CD4-positive, alpha-beta T cell treated with Interleukin-6 at 100 ng/mL for 8 hours (primary cell): ENCODE measurements around the gene HACL1.
"Not testable (repeated sequence)": the region's sequence is repeated elsewhere in the genome, so short reads cannot be mapped to it uniquely, and the experiment has no call there.

ENCODE experiments used
- DNase-seq: peaks from one replicate; pipeline ENCODE4 v3.0.0-alpha.2; 2020; ENCODE audit warnings: mixed read lengths, low spot score

Gene HACL1

DNA sequence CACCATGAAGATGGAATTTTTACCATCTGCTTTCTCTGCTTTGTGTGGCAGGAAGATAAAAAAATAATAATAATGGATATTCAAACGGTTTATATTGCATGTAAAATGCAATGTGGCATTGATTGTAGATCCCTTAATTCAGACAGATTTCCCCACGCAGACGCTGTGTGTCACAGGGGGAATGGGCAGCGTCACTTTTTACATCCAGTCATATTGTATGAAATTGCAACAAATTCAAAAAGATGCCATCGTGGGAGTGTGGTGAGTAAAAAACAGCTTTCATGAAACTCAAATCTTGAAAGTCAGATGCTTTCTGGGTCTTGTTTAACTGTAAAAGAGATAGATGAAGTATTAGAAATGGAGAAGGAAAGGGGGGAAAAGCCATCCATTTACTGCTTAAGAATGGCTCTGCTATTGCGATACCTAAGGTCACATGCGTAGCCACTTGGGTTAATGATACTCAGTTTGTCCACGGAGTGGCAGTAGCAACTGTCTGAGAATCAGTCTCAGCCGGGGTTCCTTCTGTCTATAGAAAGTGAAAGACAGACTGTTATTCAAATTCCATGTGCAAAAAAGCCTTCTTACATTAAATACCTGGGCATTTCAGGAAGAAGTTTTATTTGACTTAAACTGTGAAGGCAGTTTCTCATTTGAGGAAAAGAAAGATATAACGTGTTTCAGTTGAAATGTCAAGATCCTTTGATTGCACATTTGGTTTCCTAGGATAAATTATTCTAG lies 28.7 kb upstream of the HACL1 start:
- peak; percentile 77 for DNase-seq

- no peak for DNase-seq
Observed at GRCh38 chr3:15628967-15629366, 27.6 kb upstream of the HACL1 start.

DNA sequence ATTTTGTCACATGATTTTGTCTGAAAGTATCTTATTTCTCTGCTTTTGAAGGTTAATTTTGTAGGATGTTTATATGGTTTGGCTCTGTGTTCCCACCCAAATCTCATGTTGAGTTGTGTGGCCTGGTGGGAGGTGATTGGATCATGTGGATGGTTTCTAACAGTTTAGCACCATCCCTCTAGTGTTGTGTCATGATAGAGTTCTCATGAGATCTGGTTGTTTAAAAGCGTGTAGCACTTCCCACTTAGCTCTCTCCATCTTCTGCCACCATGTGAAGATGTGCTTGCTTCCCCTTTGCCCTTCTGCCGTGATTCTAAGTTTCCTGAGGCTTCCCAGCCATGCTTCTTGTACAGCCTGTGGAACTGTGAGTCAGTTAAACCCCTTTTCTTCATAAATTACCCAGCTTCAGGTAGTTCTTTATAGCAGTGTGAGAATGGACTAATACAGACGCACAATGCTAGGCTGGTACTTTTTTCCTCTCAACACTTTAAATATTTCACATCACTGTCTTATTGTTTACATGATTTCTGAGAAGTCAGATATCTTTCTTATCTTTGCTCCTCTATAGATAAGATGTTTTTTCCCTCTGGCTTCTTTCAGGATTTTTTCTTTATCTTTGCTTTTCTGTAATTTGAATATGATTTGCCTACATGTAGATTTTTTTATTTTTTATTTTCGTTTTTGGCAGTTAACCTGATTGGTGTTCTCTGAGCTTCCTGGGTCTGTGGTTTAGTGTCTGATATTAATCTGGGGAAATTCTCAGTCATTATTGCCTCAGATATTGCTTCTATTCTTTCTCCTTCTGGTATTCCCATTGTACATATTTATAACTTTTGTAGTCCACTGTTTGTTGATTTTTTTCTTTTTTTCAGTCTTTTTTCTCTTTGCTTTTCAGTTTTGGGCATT lies 22.4 kb upstream of the HACL1 start:
- DNase-seq, result peak; percentile 18

DNA sequence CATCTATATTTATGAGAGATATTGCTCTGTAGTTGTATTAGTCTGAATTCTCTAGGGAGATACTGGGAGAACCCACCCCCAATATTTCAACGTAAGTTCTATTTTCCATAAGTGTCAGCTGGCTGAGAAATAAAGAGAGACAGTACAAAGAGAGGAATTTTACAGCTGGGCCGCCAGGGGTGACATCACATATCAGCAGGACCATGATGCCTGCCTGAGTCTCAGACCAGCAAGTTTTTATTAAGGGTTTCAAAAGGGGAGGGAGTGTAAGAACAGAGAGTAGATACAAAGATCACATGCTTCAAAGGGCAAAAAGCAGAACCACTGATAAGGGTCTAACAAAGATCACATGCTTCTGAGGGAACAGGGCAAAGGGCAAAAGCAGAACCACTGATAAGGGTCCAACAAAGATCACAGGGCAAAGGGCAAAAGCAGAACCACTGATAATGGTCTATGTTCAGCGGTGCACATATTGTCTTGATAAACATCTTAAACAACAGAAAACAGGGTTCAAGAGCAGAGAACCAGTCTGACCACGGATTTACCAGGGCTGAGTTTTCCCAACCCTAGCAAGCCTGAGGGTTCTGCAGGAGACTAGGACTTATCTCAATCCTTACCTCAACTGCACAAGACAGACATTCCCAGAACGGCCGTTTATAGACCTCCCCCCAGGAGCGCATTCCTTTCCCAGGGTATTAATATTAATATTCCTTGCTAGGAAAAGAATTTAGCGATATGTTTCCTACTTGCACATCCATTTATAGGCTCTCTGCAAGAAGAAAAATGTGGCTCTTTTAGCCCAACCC lies 18.5 kb upstream of the HACL1 start:
- not testable (repeated sequence) for DNase-seq

DNA sequence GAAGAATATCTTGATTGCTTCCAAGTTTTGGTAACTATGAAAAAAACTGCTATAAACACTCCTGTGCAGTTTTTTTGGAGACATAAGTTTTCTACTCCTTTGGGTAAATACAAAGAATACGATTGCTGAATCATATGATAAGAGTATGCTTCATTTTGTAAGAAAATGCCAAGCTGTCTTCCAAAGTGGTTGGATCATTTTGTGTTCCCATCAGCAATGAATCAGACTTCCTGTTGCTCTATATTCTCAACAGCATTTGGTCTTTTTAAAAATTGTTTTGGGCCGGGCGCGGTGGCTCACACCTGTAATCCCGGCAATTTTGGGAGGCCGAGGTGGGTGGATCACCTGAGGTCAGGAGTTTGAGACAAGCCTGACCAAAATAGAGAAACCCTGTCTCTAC lies 14.7 kb upstream of the HACL1 start:
- no peak for DNase-seq

GRCh38 chr3:15614958-15615357 lies 13.6 kb upstream of the HACL1 start:
- DNase-seq, result no peak

- no peak for DNase-seq
Observed at GRCh38 chr3:15612001-15612400, 10.6 kb upstream of the HACL1 start.

DNA sequence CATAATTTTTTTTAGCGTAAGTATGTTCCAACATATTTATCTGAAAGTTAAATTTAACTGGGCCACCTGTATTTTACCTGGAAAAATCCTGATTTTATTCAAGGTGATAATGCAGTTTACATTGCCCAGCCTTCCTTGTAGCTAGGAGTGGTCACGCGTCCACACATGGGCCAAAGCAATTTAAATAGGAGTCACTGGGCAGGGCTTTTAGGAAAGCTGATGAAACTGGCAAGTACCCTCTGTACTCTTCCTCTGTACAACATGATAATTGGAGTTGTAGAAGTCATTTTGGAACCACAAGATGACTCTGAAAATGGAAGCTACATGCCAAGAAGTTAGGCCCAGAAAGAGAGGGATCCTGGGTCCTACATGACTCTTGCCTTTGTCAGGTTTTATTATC lies 9.6 kb upstream of the HACL1 start:
- DNase-seq, result no peak

GRCh38 chr3:15610082-15610759 lies 8.9 kb upstream of the HACL1 start:
- no peak for DNase-seq

DNA sequence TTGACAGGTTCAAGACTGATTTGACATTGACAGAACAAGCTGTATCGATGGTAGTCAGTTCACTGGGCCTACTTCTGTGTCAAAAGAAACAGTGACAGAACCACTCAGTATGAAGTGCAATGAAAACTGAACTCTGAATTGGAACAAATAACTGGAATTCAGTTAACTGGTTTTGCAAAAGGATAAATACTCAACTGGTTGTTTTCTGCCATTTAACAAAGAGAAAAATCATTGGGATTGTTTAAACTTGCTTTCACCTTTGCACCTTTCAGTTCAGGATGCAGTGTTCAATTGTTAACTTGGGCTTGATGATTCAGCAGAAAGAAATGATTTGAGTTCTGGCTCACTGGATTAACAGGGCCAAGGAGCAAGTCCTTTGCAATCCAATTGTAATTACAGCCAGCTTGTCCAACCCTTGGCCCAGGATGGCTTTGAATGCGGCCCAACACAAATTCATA lies 5.1 kb upstream of the HACL1 start:
- DNase-seq, result no peak

DNA sequence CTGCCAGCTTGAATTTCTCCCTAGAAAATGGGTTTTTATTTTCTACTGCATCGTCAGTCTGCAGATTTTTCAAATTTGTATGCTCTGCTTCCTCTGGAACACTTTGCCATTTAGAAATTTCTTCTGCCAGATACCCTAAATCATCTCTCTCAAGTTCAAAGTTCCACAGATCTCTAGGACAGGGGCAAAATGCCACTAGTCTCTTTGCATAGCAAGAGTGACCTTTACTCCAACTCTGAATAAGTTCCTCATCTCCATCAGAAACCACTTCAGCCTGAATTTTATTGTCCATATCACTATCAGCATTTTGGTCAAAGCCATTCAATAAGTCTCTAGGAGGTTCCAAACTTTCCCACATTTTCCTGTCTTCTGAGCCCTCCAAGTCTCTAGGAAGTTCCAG lies 3.2 kb upstream of the HACL1 start:
- not testable (repeated sequence) for DNase-seq

DNA sequence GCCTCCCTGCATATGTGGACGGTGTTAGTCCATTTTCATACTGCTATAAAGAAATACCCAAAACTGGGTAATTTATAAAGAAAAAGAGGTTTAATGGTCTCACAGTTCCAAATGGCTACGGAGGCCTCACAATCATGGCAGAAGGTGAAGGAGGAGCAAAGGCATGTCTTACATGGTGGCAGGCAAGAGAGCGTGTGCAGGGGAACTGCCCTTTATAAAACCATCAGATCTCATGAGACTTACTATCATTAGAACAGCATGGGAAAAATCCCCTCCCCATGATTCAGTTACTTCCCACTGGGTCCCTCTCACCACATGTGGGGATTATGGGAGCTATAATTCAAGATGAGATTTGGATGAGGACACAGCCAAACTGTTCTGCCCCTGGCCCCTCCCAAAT lies 1.4 kb upstream of the HACL1 start:
- not testable (repeated sequence) for DNase-seq

GRCh38 chr3:15602146-15602536 lies 772 bp upstream of the HACL1 start:
- DNase-seq, result no peak

DNA sequence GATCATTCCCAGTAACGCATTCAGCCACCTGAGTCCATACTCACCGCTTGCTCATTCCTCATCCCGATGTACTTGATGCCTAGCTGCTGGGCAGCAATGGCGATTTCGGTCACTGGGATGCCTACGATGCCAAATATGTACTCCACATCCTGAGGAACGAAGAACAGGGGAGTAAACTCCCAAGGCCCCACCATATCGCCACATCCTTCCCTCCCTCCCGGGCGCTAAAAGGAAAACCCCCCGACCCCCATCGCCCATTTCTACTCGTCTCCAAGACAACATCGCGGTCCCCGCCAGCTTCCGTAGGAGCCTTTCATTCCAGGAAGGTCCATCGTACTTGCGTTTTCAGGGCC lies 347 bp downstream of the HACL1 start:
- no peak for DNase-seq

GRCh38 chr3:15595955-15596354 lies 5.4 kb downstream of the HACL1 start:
- DNase-seq, result no peak

DNA sequence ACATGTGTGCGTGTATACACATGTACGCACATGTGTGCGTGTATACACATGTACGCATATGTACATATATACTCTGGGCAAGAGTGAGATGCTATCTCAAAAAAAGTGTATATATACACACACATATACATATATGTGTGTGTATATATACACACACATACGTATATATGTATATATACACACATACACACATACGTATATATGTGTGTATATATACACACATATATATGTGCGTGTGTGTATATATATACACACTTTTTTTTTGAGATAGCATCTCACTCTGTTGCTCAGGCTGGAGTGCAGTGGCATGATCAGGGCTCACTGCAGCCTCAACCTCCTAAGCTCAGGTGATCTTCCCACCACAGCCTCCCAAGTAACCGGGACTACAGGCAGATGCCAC lies 8.4 kb downstream of the HACL1 start:
- no peak for DNase-seq

DNA sequence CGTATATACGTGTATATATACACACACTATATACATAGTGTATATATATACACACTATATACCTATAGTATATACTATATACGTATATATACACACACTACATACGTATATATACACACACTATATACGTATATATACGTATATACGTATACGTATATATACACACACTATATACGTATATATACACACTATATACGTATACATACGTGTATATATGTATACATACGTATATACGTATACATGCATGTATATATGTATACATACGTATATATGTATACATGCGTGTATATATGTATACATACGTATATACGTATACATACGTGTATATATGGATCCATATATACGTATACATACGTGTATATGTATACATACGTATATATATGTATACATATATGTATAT lies 9.4 kb downstream of the HACL1 start:
- no peak for DNase-seq

DNA sequence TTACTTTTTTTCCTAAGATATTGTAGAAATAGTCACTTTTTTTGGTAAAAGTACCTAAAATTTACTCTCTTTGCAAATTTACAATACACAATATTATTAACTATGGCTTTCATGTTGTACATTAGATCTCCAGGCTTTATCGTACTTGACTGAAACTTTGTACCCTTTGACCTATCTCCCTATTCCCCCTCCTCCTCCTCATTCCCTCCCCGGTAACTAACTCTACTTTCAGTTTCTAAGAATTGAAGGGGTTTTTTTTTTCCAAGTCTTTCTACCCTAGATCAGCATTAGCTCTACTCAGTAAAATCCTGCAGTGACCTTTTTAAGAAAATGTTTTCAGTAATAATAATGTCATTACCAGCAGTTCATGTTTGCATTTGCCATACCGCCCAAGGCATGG lies 10.1 kb downstream of the HACL1 start:
- no peak for DNase-seq

- no peak for DNase-seq
Observed at GRCh38 chr3:15585111-15585845, 16.1 kb downstream of the HACL1 start.

- DNase-seq, result no peak
Observed at GRCh38 chr3:15581471-15582394, 19.6 kb downstream of the HACL1 start.
